Activated T-cell treated with anti-CD3 and anti-CD28 coated beads for 24 hours (primary cell): ENCODE results near the gene CTNNA2.
"Not testable (repeated sequence)": the region's sequence is repeated elsewhere in the genome, so short reads cannot be mapped to it uniquely, and the experiment has no call there.

Experiments used
- DNase-seq: peaks from one replicate; pipeline ENCODE4 v3.0.0-alpha.2; 2020; ENCODE audit warnings: low read depth

CTNNA2 gene

GRCh38 chr2:80203929-80204328 is 691.1 kb downstream of the CTNNA2 start:
- not testable (repeated sequence) for DNase-seq

- no peak for DNase-seq
These were observed 692.6 kb downstream of the CTNNA2 start for GRCh38 chr2:80205498-80205897.

DNA sequence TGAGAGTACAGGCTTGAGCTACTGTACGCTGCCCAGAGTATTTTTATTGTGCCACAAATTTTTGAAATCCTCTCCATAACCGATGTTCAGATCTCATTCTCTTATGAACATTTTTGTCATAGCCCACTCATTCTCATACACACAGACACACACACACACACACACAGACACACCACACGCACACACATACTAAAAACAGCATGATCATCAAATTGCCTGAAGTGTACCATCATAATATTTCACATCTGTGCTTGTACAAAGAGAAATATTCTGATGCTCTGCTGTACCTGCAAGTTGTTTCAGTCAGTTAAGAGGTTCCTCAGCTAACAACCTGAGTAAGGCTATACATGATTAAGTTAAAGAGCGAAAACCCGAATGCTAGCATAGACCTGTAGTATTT is 696.6 kb downstream of the CTNNA2 start:
- no peak for DNase-seq

DNA sequence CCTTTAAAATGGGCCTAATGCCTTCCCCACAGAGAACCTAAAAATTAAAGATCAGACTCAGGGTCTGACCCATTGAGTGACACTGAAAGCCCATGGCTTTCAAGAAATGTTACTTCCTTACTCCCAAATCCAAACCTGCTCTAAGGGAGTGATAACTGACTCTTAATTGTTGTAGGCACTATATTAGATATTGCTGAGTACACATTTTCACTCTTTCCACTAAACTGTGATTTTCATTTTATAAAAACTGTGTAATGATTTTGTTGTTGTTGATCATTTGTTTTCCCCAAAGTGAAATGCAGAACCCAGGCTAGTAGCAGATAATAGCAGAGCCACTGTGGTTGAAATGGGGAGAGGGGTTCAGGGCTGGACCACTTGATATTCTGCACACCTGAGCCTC is 704.6 kb downstream of the CTNNA2 start:
- no peak for DNase-seq

GRCh38 chr2:80222644-80223043 is 709.8 kb downstream of the CTNNA2 start:
- no peak for DNase-seq

DNA sequence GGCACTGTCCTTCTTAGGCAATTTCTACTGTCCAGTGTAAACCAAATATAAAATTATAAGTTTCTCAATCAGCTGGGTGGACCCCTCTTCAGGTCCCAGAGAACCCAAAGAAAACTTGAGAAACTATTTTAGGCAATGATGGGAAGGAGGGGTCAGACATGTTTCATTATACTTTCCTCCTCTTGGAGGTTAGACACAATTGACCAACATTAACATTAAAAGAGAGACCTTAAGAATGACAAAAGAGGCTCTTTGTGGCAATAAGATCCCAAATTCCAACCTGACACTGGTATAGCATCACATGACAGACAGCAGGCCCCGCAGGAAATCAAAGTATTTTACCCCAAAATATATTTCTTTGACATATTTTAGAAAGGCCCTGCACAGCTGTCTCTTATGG is 718.6 kb downstream of the CTNNA2 start:
- DNase-seq, result no peak

- no peak for DNase-seq
These were observed 720.5 kb downstream of the CTNNA2 start for GRCh38 chr2:80233333-80233732.

DNA sequence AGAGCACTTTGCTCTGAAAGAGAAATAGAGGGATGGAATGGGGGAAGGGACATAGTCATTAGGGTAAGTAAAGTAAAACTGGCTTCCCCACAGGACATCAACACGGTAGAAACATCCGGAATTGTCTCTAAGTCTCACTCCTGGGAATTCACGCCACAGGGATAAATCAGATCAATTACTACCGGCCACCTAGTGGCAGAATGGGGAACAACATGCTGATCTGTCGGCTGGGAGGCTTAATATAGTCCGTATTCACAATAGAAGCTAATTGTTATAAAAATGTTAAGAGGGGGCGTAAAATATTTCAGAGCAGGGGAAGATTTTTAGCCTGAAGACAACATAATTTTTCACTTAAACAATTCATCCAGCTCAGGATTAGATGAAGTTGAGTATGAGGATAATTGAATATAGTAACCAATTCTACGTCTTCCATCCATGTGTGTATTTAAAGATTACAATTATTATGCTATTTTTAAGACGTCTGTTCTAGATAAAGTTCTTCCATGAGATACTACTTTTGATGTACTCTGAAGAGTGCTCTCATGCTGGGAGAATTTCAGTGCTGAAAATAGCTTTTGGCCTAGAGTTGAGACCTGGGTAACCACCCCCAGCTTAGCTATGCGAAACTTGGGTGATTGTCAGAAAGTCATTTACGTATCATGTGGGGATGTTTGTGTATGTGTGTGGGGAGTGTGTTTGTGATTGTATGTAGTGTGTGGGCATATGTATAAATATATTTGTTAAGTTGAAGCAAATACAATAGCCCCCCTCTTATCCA is 726.0 kb downstream of the CTNNA2 start:
- no peak for DNase-seq

DNA sequence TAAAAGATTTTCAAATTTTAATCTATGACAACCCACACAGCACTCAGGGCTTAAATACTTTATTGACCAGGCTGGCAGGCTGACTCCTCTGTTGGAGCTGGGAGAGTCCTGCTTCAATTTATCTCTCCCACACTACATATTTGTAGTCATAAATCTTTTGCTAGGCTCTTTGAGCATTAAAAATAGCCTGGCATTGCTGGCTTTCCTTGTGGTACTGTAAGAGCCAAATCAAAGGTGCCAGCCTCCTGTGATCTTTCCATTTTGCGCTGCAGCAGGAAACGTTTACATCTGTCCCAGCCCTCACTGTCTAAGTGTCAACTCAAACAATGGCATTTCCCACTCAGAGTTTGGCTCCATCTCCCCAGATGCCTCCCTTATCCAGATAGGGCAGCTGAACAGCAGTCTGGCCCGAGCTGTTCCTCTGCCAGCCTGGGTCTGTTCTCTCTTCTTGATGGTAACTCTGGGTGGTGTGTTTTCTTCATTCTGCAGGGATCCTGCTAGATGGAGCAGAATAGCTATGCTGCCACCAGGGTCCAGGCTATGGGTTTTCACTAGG is 729.6 kb downstream of the CTNNA2 start:
- no peak for DNase-seq

DNA sequence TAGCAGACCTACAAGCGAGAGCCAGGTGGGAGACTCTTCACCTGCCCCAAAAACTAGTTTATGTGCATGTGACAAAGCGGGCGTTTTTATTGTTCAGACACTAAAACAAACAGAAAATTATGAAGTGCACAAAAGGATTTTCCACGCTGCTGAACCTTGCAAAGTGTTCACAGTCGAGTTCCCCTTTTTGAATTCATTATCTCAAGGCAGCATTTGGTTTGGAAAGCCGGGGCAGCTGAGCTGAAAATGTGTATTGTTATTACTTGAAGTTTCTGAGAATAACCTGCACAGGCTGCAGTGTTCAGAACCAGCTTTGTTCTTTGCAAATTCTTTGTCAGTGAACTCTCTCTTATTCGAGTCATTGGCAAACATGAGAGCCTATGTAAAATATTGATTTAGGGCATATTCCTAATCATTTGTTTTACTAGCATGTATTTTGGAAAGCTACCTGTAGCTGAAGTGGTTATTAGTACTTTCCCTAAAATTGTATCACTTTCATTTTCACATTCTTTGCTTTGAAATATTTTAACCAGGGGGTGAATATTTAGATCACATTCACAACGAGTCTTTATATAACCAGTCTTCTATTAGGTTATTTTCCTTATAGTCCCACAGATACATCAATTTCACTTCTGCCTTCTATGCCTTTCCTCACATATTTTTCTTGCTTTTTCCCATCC is 732.2 kb downstream of the CTNNA2 start:
- DNase-seq, result no peak

DNA sequence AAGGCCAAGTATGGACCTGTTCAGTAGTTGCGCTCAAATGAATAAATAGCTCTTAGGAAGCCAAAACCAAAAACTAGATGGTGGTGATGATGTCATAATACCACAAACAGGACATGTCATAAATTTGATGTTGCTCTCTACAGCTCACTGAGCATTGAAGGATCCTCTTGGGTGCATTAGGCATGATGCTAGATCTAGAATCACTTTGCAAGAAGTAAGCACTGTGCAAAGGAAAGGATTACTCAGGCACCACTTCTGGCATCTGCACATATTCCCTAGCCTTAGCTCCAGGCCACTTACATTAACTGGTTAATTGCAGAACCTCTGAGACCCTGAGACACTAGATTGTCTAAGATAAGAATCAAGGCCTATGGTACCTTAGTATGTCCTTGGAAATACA is 733.7 kb downstream of the CTNNA2 start:
- no peak for DNase-seq

GRCh38 chr2:80247339-80247738 is 734.5 kb downstream of the CTNNA2 start:
- no peak for DNase-seq

DNA sequence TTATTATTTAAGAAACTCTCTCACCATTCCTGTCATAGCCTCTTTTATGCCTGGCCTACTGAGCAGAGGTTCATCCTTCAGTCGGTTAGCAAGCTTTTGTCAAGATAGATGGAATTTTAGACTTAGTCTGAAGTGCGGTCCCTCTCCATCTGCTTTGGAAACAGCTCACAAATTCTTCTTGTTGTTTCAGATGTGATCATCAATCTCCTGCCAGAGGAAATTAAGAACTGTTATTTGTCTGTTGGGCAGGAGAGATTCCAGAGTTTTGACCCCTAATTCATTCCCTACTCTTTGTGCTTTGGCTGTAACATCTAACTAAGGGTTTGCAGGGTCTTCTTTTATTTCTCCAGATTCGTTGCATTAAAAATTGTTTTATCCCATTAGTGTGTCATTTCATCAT is 735.3 kb downstream of the CTNNA2 start:
- DNase-seq, result no peak

- no peak for DNase-seq
These were observed 739.6 kb downstream of the CTNNA2 start for GRCh38 chr2:80252294-80252986.

- no peak for DNase-seq
These were observed 743.3 kb downstream of the CTNNA2 start for GRCh38 chr2:80255918-80256781.

DNA sequence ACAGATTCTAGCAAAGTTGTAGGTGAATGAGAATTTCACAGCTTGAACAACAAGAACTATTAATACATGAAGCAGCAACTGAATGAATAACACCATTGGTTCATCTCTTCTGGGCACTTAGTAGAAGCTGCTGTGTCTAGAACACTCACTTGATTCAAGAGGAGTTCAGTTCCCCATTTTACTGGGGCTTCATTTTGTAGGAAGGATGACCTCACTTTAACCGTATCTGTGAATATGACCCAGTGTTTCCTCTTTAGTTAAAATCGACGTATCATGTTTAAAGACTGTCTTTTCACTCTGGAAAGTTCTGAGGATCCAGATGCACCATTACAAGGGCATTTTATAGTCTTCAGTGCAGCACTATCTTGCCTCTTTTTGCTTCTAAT is 743.9 kb downstream of the CTNNA2 start:
- DNase-seq, result no peak

GRCh38 chr2:80257450-80257849 is 744.6 kb downstream of the CTNNA2 start:
- no peak for DNase-seq

- DNase-seq, result no peak
These were observed 745.5 kb downstream of the CTNNA2 start for GRCh38 chr2:80258341-80258740.

- no peak for DNase-seq
These were observed 745.9 kb downstream of the CTNNA2 start for GRCh38 chr2:80258793-80259192.

- DNase-seq, result no peak
These were observed 746.4 kb downstream of the CTNNA2 start for GRCh38 chr2:80259292-80259691.

- no peak for DNase-seq
These were observed 753.4 kb downstream of the CTNNA2 start for GRCh38 chr2:80266231-80266630.

- DNase-seq, result no peak
These were observed 757.0 kb downstream of the CTNNA2 start for GRCh38 chr2:80269806-80270205.
